Adrenal gland (tissue), 12 donors: ENCODE results near the gene NECTIN1. TPM values are rescaled to one million over a fixed set of nuclear protein-coding genes. Genes with fewer than 3 reads are reported as not detected.

Experiments
- DNase-seq, 7 donors: peaks; one replicate each; pipeline ENCODE4 v3.0.0-alpha.2; 2019 to 2020
- H3K27ac ChIP-seq, 5 donors: fragments of 200-600 bp; sonication (generic) in 4 of 5; 1 replicate in 3 of 5; 2 replicates in 2 of 5; pipeline versions ENCODE4 v1.5.1 to v1.8.0; 2016 to 2020; ENCODE audit warnings: mild to moderate bottlenecking in 1 of 5
- H3K27me3 ChIP-seq: fragments of 200-600 bp; 2 replicates; pipeline ENCODE4 v1.8.0; 2021
- H3K36me3 ChIP-seq, 2 donors: fragments of 200-600 bp; replicated peaks in 1 of 2; 1 replicate in 1 of 2; 2 replicates in 1 of 2; pipeline versions ENCODE4 v1.5.1 to v1.8.0; 2018 to 2022
- H3K4me1 ChIP-seq, 2 donors: fragments of 200-600 bp; replicated peaks in 1 of 2; 1 replicate in 1 of 2; 2 replicates in 1 of 2; pipeline versions ENCODE4 v1.5.1 to v1.8.0; 2018 to 2021
- H3K4me3 ChIP-seq, 4 donors: fragments of 200-600 bp; sonication (generic) in 3 of 4; one replicate each; pipeline ENCODE4 v1.5.1; 2016 to 2018
- H3K9me3 ChIP-seq, 3 donors: fragments of 200-600 bp; sonication (generic) in 1 of 3; replicated peaks in 1 of 3; 1 replicate in 2 of 3; 2 replicates in 1 of 3; pipeline versions ENCODE4 v1.5.1 to v1.8.0; 2016 to 2021
- POLR2A ChIP-seq, 2 donors: fragments of 450-650 bp; IDR thresholded peaks; one replicate each; pipeline ENCODE4 v1.6.1; 2017; ENCODE audit warnings: antibody characterized with exemption in 2 of 2, mild to moderate bottlenecking in 2 of 2, moderate library complexity in 1 of 2
- WGBS, 4 donors: extraction: QIAGEN DNeasy Blood & Tissue Kit in 2 of 4; methylation state at CpG; one replicate each; pipeline versions ENCODE4 v1.1.5 to v1.1.7; 2013 to 2017; 5-methylcytosine and 5-hydroxymethylcytosine counted together
- intact Hi-C, 2 donors: fragments of 100-400 bp; cut with DNase I; formaldehyde crosslinking; loops; one replicate each; pipeline versions ENCODE4 v1.14.1 to v1.15.0; 2022 to 2023
- polyA plus RNA-seq, 3 donors: library from polyadenylated mRNA; stranded (reverse); fragments of 200-250 nt in 2 of 3; fragments of 350-450 nt in 1 of 3; fragmentation: Illumina TruSeq in 1 of 3; extraction: RNeasy Lipid Tissue Mini Kit (QIAGEN cat#74804) in 1 of 3; gene quantifications; one replicate each; pipeline ENCODE4 v1.2.3, GENCODE V29; 2013 to 2014
- total RNA-seq, 9 donors: library from RNA; depleted of rRNA in 4 of 9; stranded (reverse); fragments of >200 nt in 4 of 9; fragments of 120-200 nt in 1 of 9; fragmentation: NEBNext Ultra II Directional in 1 of 9; extraction: Animal tissue kit (Norgen Biotek cat#: 25700) in 1 of 9; gene quantifications; one replicate each; pipeline versions ENCODE4 v1.1.0 to v1.2.4, GENCODE V29; 2013 to 2023
- TF ChIP-seq, protein P1 (sequence below), 6 experiments: fragments of 450-650 bp in 4 of 6; fragments of 200-600 bp in 2 of 6; sonication (generic) in 1 of 6; IDR thresholded peaks; 1 replicate in 5 of 6; 2 replicates in 1 of 6; pipeline versions ENCODE4 v1.5.1 to v1.8.0; 2016 to 2021; ENCODE audit warnings: antibody characterized with exemption in 6 of 6, mild to moderate bottlenecking in 2 of 6, moderate library complexity in 1 of 6
- donor health status: healthy with polysubstance abuse.
- donor health status: Bipolar disorder and iron deficiency.
- donor health status: DM: yes; HTN: yes; CAD: no.
- donor health status: DM: no; HTN: no; CAD: no.
- donor health status: DM: no; HTN: no; CAD: no.
- donor health status: DM: yes; HTN: yes; CAD: no.

NECTIN1 gene
- total and polyA plus RNA-seq, 12 donors: 1.6 to 19.6 (median 5.4) TPM

GRCh38 chr11:119776651-119777050, 47.7 kb upstream of the NECTIN1 start:
- DNase-seq: no peak
- Histone ChIP-seq H3K9me3 (no peaks in the 10 kb centered on the region), H3K36me3 (no peaks in the 10 kb centered on the region), H3K4me3 (no peak overlapping the region), H3K27ac (no peak overlapping the region), H3K4me1 (no peaks in the 10 kb centered on the region), H3K27me3 (no peaks in the 10 kb centered on the region)
- 27 to 37% (median 35%) methylated on average over 5 of the region's 5 CpGs for WGBS, 4 donors
- TF ChIP-seq, protein P1, sequence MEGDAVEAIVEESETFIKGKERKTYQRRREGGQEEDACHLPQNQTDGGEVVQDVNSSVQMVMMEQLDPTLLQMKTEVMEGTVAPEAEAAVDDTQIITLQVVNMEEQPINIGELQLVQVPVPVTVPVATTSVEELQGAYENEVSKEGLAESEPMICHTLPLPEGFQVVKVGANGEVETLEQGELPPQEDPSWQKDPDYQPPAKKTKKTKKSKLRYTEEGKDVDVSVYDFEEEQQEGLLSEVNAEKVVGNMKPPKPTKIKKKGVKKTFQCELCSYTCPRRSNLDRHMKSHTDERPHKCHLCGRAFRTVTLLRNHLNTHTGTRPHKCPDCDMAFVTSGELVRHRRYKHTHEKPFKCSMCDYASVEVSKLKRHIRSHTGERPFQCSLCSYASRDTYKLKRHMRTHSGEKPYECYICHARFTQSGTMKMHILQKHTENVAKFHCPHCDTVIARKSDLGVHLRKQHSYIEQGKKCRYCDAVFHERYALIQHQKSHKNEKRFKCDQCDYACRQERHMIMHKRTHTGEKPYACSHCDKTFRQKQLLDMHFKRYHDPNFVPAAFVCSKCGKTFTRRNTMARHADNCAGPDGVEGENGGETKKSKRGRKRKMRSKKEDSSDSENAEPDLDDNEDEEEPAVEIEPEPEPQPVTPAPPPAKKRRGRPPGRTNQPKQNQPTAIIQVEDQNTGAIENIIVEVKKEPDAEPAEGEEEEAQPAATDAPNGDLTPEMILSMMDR (IDR thresholded peaks at IDR 0.05): no peak
- TF ChIP-seq POLR2A (IDR thresholded peaks at IDR 0.05): no peak
- intact Hi-C loops: no loop called here

GRCh38 chr11:119776031-119776636, 47.1 kb upstream of the NECTIN1 start:
- H3K4me1 ChIP-seq: no peaks in the 10 kb centered on the region
- H3K27ac ChIP-seq: no peak overlapping the region
- intact Hi-C loops: no loop called here
- no peak for DNase-seq
- H3K36me3 ChIP-seq: no peaks in the 10 kb centered on the region
- no peak for TF ChIP-seq POLR2A (IDR thresholded peaks at IDR 0.05)
- TF ChIP-seq, protein P1 (IDR thresholded peaks at IDR 0.05): no peak
- 51 to 66% (median 59%) methylated on average over 4 of the region's 4 CpGs for WGBS, 4 donors
- H3K27me3 ChIP-seq: no peaks in the 10 kb centered on the region
- no peaks in the 10 kb centered on the region for H3K9me3 ChIP-seq
- H3K4me3 ChIP-seq: no peak overlapping the region

GRCh38 chr11:119774172-119774763, 45.3 kb upstream of the NECTIN1 start:
- DNase-seq: peak in 1 of 7 donors; percentile 14
- no peak overlapping the region for H3K27ac ChIP-seq

DNA sequence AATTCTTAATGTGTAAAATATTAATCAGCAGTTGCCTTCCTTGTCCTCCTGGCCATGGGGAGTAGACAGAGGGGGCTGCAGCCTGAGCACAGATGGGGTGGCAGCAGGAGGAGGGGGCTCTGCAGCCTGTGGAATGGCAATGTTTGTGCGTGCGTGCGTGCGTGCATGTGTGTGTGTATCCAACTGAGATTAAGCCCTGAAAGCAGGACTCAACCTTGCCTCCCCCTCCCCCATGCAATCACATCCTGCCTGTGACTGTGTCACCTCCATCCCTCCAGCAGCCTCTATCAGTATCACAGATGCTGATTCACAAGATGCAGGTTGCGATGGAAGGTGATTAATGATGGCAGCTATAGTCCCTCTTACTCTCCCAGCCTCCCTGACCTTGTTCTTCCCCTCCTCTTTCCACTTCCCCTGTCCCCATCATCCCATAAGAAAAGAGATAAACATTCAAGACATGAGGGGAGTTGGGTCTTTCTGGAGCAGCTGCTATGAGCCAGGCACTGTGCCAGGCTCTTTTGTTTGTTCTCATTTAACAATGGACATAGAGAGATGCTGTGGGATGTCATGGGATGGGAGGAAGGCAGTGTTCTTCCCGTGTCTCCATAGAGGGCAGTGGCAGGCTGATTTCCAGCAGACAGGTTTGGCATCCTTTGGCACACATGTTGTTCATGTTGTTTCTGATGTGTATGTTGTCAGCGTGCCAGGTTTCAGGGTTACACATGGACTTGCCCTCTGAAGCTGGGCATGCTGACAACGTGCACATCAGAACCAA, 43.8 kb upstream of the NECTIN1 start:
- WGBS, 4 donors: 63 to 73% (median 68%) methylated on average over 7 to 8 of the region's 8 CpGs
- H3K4me3 ChIP-seq: no peak overlapping the region
- H3K9me3 ChIP-seq: no peaks in the 10 kb centered on the region
- H3K4me1 ChIP-seq: no peaks in the 10 kb centered on the region
- TF ChIP-seq POLR2A (IDR thresholded peaks at IDR 0.05): no peak
- TF ChIP-seq, protein P1 (IDR thresholded peaks at IDR 0.05): no peak
- intact Hi-C loops: no loop called here
- no peaks in the 10 kb centered on the region for H3K27me3 ChIP-seq
- H3K36me3 ChIP-seq: no peaks in the 10 kb centered on the region
- no peak overlapping the region for H3K27ac ChIP-seq
- no peak for DNase-seq

More at GRCh38 chr11:119774172-119774763, 45.3 kb upstream of the NECTIN1 start:
- Histone ChIP-seq H3K9me3 (no peaks in the 10 kb centered on the region), H3K36me3 (no peaks in the 10 kb centered on the region), H3K27me3 (no peaks in the 10 kb centered on the region), H3K4me1 (no peaks in the 10 kb centered on the region), H3K4me3 (no peak overlapping the region)
- TF ChIP-seq, protein P1 (IDR thresholded peaks at IDR 0.05): no peak
- no peak for TF ChIP-seq POLR2A (IDR thresholded peaks at IDR 0.05)
- intact Hi-C loops: no loop called here
- 83 to 100% (median 100%) methylated on average over 1 of the region's 1 CpG for WGBS, 4 donors
